ENCODE measurements around the gene KREMEN2. TPM values are rescaled to one million over a fixed set of nuclear protein-coding genes. Genes with fewer than 3 reads are reported as not detected.
A peak's percentile ranks its signal among the peaks of the same experiment; 100 is the strongest.

KREMEN2 gene
- total and polyA plus RNA-seq, 2 of the 13 experiments (the other 11 are each of a cell fraction or from before 2014, with no cell fraction given), result 0.48 to 1.2 TPM

- TF ChIP-seq, protein P1, sequence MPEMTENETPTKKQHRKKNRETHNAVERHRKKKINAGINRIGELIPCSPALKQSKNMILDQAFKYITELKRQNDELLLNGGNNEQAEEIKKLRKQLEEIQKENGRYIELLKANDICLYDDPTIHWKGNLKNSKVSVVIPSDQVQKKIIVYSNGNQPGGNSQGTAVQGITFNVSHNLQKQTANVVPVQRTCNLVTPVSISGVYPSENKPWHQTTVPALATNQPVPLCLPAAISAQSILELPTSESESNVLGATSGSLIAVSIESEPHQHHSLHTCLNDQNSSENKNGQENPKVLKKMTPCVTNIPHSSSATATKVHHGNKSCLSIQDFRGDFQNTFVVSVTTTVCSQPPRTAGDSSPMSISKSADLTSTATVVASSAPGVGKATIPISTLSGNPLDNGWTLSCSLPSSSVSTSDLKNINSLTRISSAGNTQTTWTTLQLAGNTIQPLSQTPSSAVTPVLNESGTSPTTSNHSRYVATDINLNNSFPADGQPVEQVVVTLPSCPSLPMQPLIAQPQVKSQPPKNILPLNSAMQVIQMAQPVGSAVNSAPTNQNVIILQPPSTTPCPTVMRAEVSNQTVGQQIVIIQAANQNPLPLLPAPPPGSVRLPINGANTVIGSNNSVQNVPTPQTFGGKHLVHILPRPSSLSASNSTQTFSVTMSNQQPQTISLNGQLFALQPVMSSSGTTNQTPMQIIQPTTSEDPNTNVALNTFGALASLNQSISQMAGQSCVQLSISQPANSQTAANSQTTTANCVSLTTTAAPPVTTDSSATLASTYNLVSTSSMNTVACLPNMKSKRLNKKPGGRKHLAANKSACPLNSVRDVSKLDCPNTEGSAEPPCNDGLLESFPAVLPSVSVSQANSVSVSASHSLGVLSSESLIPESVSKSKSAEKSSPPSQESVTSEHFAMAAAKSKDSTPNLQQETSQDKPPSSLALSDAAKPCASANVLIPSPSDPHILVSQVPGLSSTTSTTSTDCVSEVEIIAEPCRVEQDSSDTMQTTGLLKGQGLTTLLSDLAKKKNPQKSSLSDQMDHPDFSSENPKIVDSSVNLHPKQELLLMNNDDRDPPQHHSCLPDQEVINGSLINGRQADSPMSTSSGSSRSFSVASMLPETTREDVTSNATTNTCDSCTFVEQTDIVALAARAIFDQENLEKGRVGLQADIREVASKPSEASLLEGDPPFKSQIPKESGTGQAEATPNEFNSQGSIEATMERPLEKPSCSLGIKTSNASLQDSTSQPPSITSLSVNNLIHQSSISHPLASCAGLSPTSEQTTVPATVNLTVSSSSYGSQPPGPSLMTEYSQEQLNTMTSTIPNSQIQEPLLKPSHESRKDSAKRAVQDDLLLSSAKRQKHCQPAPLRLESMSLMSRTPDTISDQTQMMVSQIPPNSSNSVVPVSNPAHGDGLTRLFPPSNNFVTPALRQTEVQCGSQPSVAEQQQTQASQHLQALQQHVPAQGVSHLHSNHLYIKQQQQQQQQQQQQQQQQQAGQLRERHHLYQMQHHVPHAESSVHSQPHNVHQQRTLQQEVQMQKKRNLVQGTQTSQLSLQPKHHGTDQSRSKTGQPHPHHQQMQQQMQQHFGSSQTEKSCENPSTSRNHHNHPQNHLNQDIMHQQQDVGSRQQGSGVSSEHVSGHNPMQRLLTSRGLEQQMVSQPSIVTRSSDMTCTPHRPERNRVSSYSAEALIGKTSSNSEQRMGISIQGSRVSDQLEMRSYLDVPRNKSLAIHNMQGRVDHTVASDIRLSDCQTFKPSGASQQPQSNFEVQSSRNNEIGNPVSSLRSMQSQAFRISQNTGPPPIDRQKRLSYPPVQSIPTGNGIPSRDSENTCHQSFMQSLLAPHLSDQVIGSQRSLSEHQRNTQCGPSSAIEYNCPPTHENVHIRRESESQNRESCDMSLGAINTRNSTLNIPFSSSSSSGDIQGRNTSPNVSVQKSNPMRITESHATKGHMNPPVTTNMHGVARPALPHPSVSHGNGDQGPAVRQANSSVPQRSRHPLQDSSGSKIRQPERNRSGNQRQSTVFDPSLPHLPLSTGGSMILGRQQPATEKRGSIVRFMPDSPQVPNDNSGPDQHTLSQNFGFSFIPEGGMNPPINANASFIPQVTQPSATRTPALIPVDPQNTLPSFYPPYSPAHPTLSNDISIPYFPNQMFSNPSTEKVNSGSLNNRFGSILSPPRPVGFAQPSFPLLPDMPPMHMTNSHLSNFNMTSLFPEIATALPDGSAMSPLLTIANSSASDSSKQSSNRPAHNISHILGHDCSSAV (CRISPR knock-in tag; IDR thresholded peaks at IDR 0.05; ENCODE audit: borderline replicate concordance), result no peak
- TF ChIP-seq ZSCAN22 (CRISPR knock-in tag; IDR thresholded peaks at IDR 0.05), result no peak
- no peak; the same call in 1 of the 2 replicates for TF ChIP-seq MXD3 (CRISPR knock-in tag; IDR thresholded peaks at IDR 0.05)
- no peak for TF ChIP-seq ZFAT (CRISPR knock-in tag; conservative IDR thresholded peaks at IDR 0.05)
- no peak for TF ChIP-seq GABPA (IDR thresholded peaks at IDR 0.05; ENCODE audit: low read depth, low read length)
- no peak for TF ChIP-seq GABPA (CRISPR knock-in tag; IDR thresholded peaks at IDR 0.05; ENCODE audit: low read depth)
- 0 out of 2 replicates have a peak, but pooled peaks have one; percentile 50 for TF ChIP-seq AKNA (CRISPR knock-in tag; IDR thresholded peaks at IDR 0.05; ENCODE audit: borderline replicate concordance)
- no peak for TF ChIP-seq GZF1 (CRISPR knock-in tag; IDR thresholded peaks at IDR 0.05)
- TF ChIP-seq MLXIP (CRISPR knock-in tag; IDR thresholded peaks at IDR 0.05; ENCODE audit: borderline replicate concordance), result no peak
- TF ChIP-seq ZMYM4 (CRISPR knock-in tag; IDR thresholded peaks at IDR 0.05), result peak; percentile 13; the same call in 1 of the 2 replicates
- TF ChIP-seq ZNF354B (CRISPR knock-in tag; IDR thresholded peaks at IDR 0.05), result no peak
Measured at GRCh38 chr16:2980227-2981176, 16.4 kb downstream of the KREMEN2 start, which contains the start of gene PKMYT1 (continued).

Data from HepG2 (cell line).